K562 (cell line): ENCODE data around the gene FGL2. TPM values are rescaled to one million over a fixed set of nuclear protein-coding genes. Genes with fewer than 3 reads are reported as not detected.

Experiments
- ATAC-seq: fragments of 200-7000 bp; cut with Tn5 transposase; 3 replicates; pipeline ENCODE4 v1.9.1; 2020; ENCODE audit warnings: moderate library complexity
- BruUV-seq: library from RNA; stranded (reverse); fragments of 400-500 nt; replicated peaks from 2 replicates; lab custom pipeline; 2021; lab: Mats Ljungman, UMichigan
- CTCF ChIA-PET: fragments of 300-600 bp; formaldehyde crosslinking; extraction: SDS; loops from one replicate; lab custom pipeline; 2021; ENCODE audit warnings: low intra/inter-chr PET ratio; lab: Yijun Ruan, JAX
- POLR2A ChIA-PET: fragments of 300-600, 350-650 bp; sonication (Branson Sonifier 250); formaldehyde crosslinking; extraction: SDS; loops from one replicate; lab custom pipeline; 2021; ENCODE audit warnings: antibody characterized with exemption, inconsistent platforms; lab: Yijun Ruan, JAX
- DNase-seq, 4 experiments: peaks; one replicate each; pipeline versions ENCODE4 v3.0.0 to v3.0.0-alpha.2; 2011 to 2018; ENCODE audit warnings: low spot score in 3 of 4, mixed read lengths in 3 of 4; ENCODE audit errors: extremely low read depth in 1 of 4
- FAIRE-seq: peaks from 2 replicates; lab custom pipeline; 2011; peaks lifted over from hg19 to GRCh38; lab: Jason Lieb, UNC
- H2AFZ ChIP-seq: 2 replicates; pipeline ENCODE4 v1.6.0; 2011; ENCODE audit warnings: low read depth, low read length, control low read depth, inconsistent platforms
- H3K27ac ChIP-seq: fragments of 200-600 bp; 3 replicates; pipeline ENCODE4 v1.8.0; 2011; ENCODE audit warnings: low read depth, mild to moderate bottlenecking, control low read depth, inconsistent platforms, low read length, moderate library complexity, mixed read lengths; ENCODE audit errors: extremely low read depth
- H3K27me3 ChIP-seq, 2 experiments: fragments of 300-600 bp in 1 of 2; 2 replicates in 1 of 2; 3 replicates in 1 of 2; pipeline versions ENCODE4 v1.6.0 to v1.8.0; 2011; ENCODE audit warnings: inconsistent platforms in 2 of 2, low read length in 2 of 2, mild to moderate bottlenecking in 1 of 2, mixed read lengths in 1 of 2, moderate library complexity in 1 of 2; ENCODE audit not compliant: control insufficient read depth in 2 of 2, insufficient read depth in 2 of 2
- H3K36me3 ChIP-seq: fragments of 300-600 bp; 3 replicates; pipeline ENCODE4 v1.8.0; 2011; ENCODE audit warnings: mild to moderate bottlenecking, low read length, inconsistent platforms; ENCODE audit not compliant: control insufficient read depth, insufficient read depth
- H3K4me1 ChIP-seq, 2 experiments: fragments of 200-600 bp in 1 of 2; replicated peaks in 1 of 2; 2 replicates in 1 of 2; 3 replicates in 1 of 2; pipeline versions ENCODE4 v1.5.1 to v1.8.0; 2011; ENCODE audit warnings: inconsistent platforms in 2 of 2, low read length in 2 of 2, mild to moderate bottlenecking in 1 of 2, mixed read lengths in 1 of 2, moderate library complexity in 1 of 2; ENCODE audit not compliant: control insufficient read depth in 2 of 2, insufficient read depth in 2 of 2
- H3K4me2 ChIP-seq: 2 replicates; pipeline ENCODE4 v1.6.1; 2011; ENCODE audit warnings: low read length, control low read depth, inconsistent platforms, mixed read lengths; ENCODE audit not compliant: insufficient read depth
- H3K4me3 ChIP-seq: fragments of 200-600 bp; sonication (generic), shearing (Covaris generic); 2 replicates; pipeline ENCODE4 v1.5.1; 2016; ENCODE audit warnings: control low read depth, inconsistent platforms
- H3K79me2 ChIP-seq: fragments of 200-600 bp; 3 replicates; pipeline ENCODE4 v1.8.0; 2011; ENCODE audit warnings: low read length, inconsistent platforms; ENCODE audit not compliant: control insufficient read depth, insufficient read depth
- H3K9ac ChIP-seq, 2 experiments: 2 replicates each; pipeline versions ENCODE4 v1.6.0 to v1.6.1; 2011; ENCODE audit warnings: low read depth in 2 of 2, low read length in 2 of 2, control low read depth in 1 of 2, inconsistent platforms in 1 of 2, mild to moderate bottlenecking in 1 of 2, mixed read lengths in 1 of 2; ENCODE audit not compliant: insufficient read depth in 1 of 2
- H3K9me1 ChIP-seq: one replicate; pipeline ENCODE4 v1.6.0; 2011; ENCODE audit warnings: inconsistent platforms, mild to moderate bottlenecking, low read length, moderate library complexity; ENCODE audit not compliant: control insufficient read depth, insufficient read depth
- H3K9me3 ChIP-seq: replicated peaks from 2 replicates; pipeline ENCODE4 v1.5.1; 2011; ENCODE audit warnings: low read depth, low read length, inconsistent platforms; ENCODE audit not compliant: control insufficient read depth, insufficient read depth
- H4K20me1 ChIP-seq: replicated peaks from 2 replicates; pipeline ENCODE4 v1.6.1; 2011; ENCODE audit warnings: low read length, inconsistent platforms, mixed read lengths; ENCODE audit not compliant: control insufficient read depth, insufficient read depth
- CHD1 ChIP-seq: fragments of 200-600 bp; sonication (generic); IDR thresholded peaks from one replicate; pipeline ENCODE4 v1.6.1; 2012; ENCODE audit warnings: mild to moderate bottlenecking, moderate library complexity, low read length, inconsistent platforms
- ILK ChIP-seq: fragments of 450-650 bp; IDR thresholded peaks from 2 replicates; pipeline ENCODE4 v1.6.1; 2016; ENCODE audit warnings: missing genetic modification characterization, low read depth, mild to moderate bottlenecking, missing compliant biosample characterization, moderate library complexity, borderline replicate concordance
- KLF16 ChIP-seq: IDR thresholded peaks from 2 replicates; pipeline ENCODE4 v1.6.1; 2016; ENCODE audit warnings: antibody characterized with exemption
- MAFF ChIP-seq: IDR thresholded peaks from 2 replicates; pipeline ENCODE4 v1.6.1; 2012; ENCODE audit warnings: low read length, improper control_type of control experiment
- RBFOX2 ChIP-seq: fragments of 200-400 bp; formaldehyde crosslinking; IDR thresholded peaks from 2 replicates; pipeline ENCODE4 v1.6.1; 2017; ENCODE audit warnings: low read depth, mild to moderate bottlenecking, low read length, moderate library complexity
- TARDBP ChIP-seq: fragments of 450-650 bp; IDR thresholded peaks from 2 replicates; pipeline ENCODE4 v1.6.1; 2016
- TRIM24 ChIP-seq, 2 experiments: fragments of 450-650 bp; IDR thresholded peaks; 2 replicates each; pipeline ENCODE4 v1.6.1; 2016
- ZBTB7A ChIP-seq: IDR thresholded peaks from 2 replicates; pipeline ENCODE4 v1.6.1; 2011; ENCODE audit warnings: low read depth, mild to moderate bottlenecking, low read length, moderate library complexity, borderline replicate concordance; ENCODE audit not compliant: control insufficient read depth
- ZNF282 ChIP-seq: sonication (generic); formaldehyde crosslinking; IDR thresholded peaks from 2 replicates; pipeline ENCODE4 v1.8.1; 2023; ENCODE audit warnings: missing genetic modification reagents
- ZNF79 ChIP-seq: fragments of 250-450 bp; sonication (Bioruptor Pico); IDR thresholded peaks from 2 replicates; pipeline ENCODE4 v1.4.0; 2020; ENCODE audit warnings: low read depth, mild to moderate bottlenecking, moderate library complexity
- WGBS: fragments of 100-300 bp; shearing (Covaris generic); methylation state at CpG from one replicate; pipeline ENCODE4 v1.1.6; 2016; ENCODE audit warnings: low coverage, mixed read lengths; ENCODE audit not compliant: insufficient coverage; ENCODE audit errors: missing lambda C conversion rate; 5-methylcytosine and 5-hydroxymethylcytosine counted together
- in situ Hi-C: fragments of 300-500 bp; cut with MboI; formaldehyde crosslinking; loops from 4 replicates; pipeline ENCODE4 v1.15.0; 2018; ENCODE audit warnings: inconsistent platforms, mixed read lengths
- intact Hi-C: fragments of 100-400 bp; cut with micrococcal nuclease; formaldehyde crosslinking; loops from 2 replicates; pipeline ENCODE4 v1.14.2; 2022
- polyA plus RNA-seq, 8 experiments: library from polyadenylated mRNA; depleted of rRNA in 4 of 8; stranded (reverse) in 5 of 8; unstranded in 3 of 8; fragments of >200 nt; fragmentation: Nextera tagmentation in 2 of 8; fragmentation: Illumina TruSeq in 1 of 8; extraction: Ambion mirVana in 2 of 8; extraction: Trizol in 1 of 8; gene quantifications; 2 replicates each; pipeline versions ENCODE4 v1.2.1 to v1.2.3, GENCODE V29; 2011 to 2014; ENCODE audit warnings: inconsistent platforms in 1 of 8, missing spikeins in 1 of 8
- total RNA-seq, 7 experiments: library from RNA; depleted of rRNA in 6 of 7; stranded (reverse); fragments of >200 nt in 6 of 7; fragmentation: Illumina TruSeq in 2 of 7; extraction: Trizol in 2 of 7; gene quantifications; 2 replicates each; pipeline versions ENCODE4 v1.2.1 to v1.2.3, GENCODE V29; 2011 to 2021; ENCODE audit warnings: low replicate concordance in 1 of 7
- TF ChIP-seq, protein P1 (sequence below), 2 experiments: fragments of 150-350 bp in 1 of 2; IDR thresholded peaks; 2 replicates each; pipeline ENCODE4 v1.6.1; 2012 to 2016; ENCODE audit warnings: low read depth in 2 of 2, low read length in 2 of 2, mild to moderate bottlenecking in 1 of 2, moderate library complexity in 1 of 2

FGL2 gene
- total and polyA plus RNA-seq, 9 of the 15 experiments (the other 6 are each of a cell fraction or from before 2014, with no cell fraction given) = 0.11 TPM; not detected in 8

DNA sequence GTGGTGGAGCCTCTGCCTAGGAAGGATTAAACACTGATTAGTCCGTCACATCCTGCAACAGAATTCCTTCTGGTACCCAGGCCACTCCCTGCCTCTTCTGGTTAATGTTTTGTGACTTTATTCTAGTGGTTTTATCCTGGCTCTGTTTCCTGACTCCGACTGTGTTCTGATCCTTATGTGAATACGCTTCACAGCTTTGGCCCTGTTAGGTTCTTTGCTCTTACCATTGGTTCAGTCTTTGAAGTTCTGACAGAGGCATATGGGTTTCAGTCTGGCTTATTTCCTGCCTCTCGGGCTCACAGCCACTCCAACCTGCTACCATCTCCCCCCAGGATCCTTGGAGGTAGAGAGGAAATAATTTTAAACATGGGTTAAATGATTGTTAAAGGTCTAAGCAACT is 23.2 kb upstream of the FGL2 start:
- intact Hi-C loops = no loop called here
- in situ Hi-C loops = no loop called here
- no peaks in the 10 kb centered on the region for H3K27me3 ChIP-seq
- no peak for ATAC-seq
- ChIA-PET POLR2A (interaction anchor here (0.7 kb wide), 1 partner anchor 184 kb away, joined by 3 read pairs; no protein-coding TSS in a partner anchor), CTCF (no interaction called here)
- no TSS peak for BruUV-seq
- no peak for DNase-seq
- WGBS = 0% methylated on average over 4 of the region's 4 CpGs
- H3K4me3 ChIP-seq = no peak overlapping the region
- H4K20me1 ChIP-seq = no peaks in the 10 kb centered on the region
- H3K4me1 ChIP-seq = no peaks in the 10 kb centered on the region
- H3K9ac ChIP-seq = no peak overlapping the region
- H3K79me2 ChIP-seq = no peaks in the 10 kb centered on the region
- H3K4me2 ChIP-seq = no peak overlapping the region
- TF ChIP-seq ZBTB7A (no peak), MAFF (no peak), ILK (no peak), TARDBP (no peak), RBFOX2 (no peak), KLF16 (no peak), CHD1 (no peak), ZNF282 (CRISPR knock-in tag) (no peak), TRIM24 (IDR thresholded peaks at IDR 0.05) (no peak), ZNF79 (CRISPR knock-in tag) (no peak)
- TF ChIP-seq, protein P1, sequence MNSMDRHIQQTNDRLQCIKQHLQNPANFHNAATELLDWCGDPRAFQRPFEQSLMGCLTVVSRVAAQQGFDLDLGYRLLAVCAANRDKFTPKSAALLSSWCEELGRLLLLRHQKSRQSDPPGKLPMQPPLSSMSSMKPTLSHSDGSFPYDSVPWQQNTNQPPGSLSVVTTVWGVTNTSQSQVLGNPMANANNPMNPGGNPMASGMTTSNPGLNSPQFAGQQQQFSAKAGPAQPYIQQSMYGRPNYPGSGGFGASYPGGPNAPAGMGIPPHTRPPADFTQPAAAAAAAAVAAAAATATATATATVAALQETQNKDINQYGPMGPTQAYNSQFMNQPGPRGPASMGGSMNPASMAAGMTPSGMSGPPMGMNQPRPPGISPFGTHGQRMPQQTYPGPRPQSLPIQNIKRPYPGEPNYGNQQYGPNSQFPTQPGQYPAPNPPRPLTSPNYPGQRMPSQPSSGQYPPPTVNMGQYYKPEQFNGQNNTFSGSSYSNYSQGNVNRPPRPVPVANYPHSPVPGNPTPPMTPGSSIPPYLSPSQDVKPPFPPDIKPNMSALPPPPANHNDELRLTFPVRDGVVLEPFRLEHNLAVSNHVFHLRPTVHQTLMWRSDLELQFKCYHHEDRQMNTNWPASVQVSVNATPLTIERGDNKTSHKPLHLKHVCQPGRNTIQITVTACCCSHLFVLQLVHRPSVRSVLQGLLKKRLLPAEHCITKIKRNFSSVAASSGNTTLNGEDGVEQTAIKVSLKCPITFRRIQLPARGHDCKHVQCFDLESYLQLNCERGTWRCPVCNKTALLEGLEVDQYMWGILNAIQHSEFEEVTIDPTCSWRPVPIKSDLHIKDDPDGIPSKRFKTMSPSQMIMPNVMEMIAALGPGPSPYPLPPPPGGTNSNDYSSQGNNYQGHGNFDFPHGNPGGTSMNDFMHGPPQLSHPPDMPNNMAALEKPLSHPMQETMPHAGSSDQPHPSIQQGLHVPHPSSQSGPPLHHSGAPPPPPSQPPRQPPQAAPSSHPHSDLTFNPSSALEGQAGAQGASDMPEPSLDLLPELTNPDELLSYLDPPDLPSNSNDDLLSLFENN (IDR thresholded peaks at IDR 0.05; ENCODE audit: low read depth in 2 of 2, low read length in 2 of 2) = no peak
- H3K27ac ChIP-seq = no peak overlapping the region
- H3K9me3 ChIP-seq = peaks cover 1% of the 10 kb centered on the region; the same call in 1 of the 2 replicates
- H2AFZ ChIP-seq = no peak overlapping the region
- no peaks in the 10 kb centered on the region for H3K9me1 ChIP-seq
- no peak for FAIRE-seq
- no peaks in the 10 kb centered on the region for H3K36me3 ChIP-seq
